PC-9 (cell line): ENCODE results near the gene ZNF423. TPM values are rescaled to one million over a fixed set of nuclear protein-coding genes. Genes with fewer than 3 reads are reported as not detected.
"Not testable (repeated sequence)": the region's sequence is repeated elsewhere in the genome, so short reads cannot be mapped to it uniquely, and the experiment has no call there.

Experiments used
- BruUV-seq: library from RNA; stranded (reverse); fragments of 400-500 nt; replicated peaks from 2 replicates; lab custom pipeline; 2021; lab: Mats Ljungman, UMichigan
- CTCF ChIA-PET: fragments of 300-600 bp; sonication (Branson Sonifier 250); formaldehyde crosslinking; loops from one replicate; lab custom pipeline; 2022; ENCODE audit warnings: antibody characterized with exemption; lab: Charles Lee
- POLR2A ChIA-PET: fragments of 300-600 bp; sonication (Branson Sonifier 250); formaldehyde crosslinking; loops from one replicate; lab custom pipeline; 2022; ENCODE audit warnings: antibody characterized with exemption; ENCODE audit not compliant: unreplicated experiment; lab: Charles Lee
- DNase-seq, 2 experiments: peaks; one replicate each; pipeline versions ENCODE4 v3.0.0 to v3.0.0-alpha.2; 2015 to 2022; ENCODE audit warnings: mixed read lengths in 1 of 2
- H2AFZ ChIP-seq: fragments of 200-600 bp; sonication (generic); 2 replicates; pipeline ENCODE4 v1.8.1; 2017; ENCODE audit warnings: antibody characterized with exemption
- H3F3A ChIP-seq: fragments of 200-600 bp; sonication (generic); 2 replicates; pipeline ENCODE4 v1.8.1; 2017; ENCODE audit warnings: antibody characterized with exemption, mild to moderate bottlenecking, low read depth; ENCODE audit not compliant: insufficient read depth
- H3K27ac ChIP-seq: fragments of 200-600 bp; sonication (generic); 2 replicates; pipeline ENCODE4 v1.6.1; 2016; ENCODE audit warnings: mixed run types
- H3K27me3 ChIP-seq: fragments of 200-600 bp; sonication (generic); 2 replicates; pipeline ENCODE4 v1.6.1; 2016; ENCODE audit warnings: low read depth, mixed run types; ENCODE audit not compliant: insufficient read depth
- H3K36me3 ChIP-seq: fragments of 200-600 bp; sonication (generic); 2 replicates; pipeline ENCODE4 v1.6.1; 2016; ENCODE audit warnings: low read depth, mixed run types
- H3K4me1 ChIP-seq: fragments of 200-600 bp; sonication (generic); replicated peaks from 2 replicates; pipeline ENCODE4 v1.6.1; 2016; ENCODE audit warnings: mixed run types; ENCODE audit not compliant: insufficient read depth
- H3K4me2 ChIP-seq: fragments of 200-600 bp; sonication (generic); 2 replicates; pipeline ENCODE4 v1.6.1; 2017; ENCODE audit warnings: mixed run types
- H3K4me3 ChIP-seq: fragments of 200-600 bp; sonication (generic); 2 replicates; pipeline ENCODE4 v1.6.1; 2016; ENCODE audit warnings: mixed run types
- H3K79me2 ChIP-seq: fragments of 200-600 bp; sonication (generic); 2 replicates; pipeline ENCODE4 v1.6.1; 2017; ENCODE audit warnings: low read depth, mixed run types
- H3K9me2 ChIP-seq: fragments of 200-600 bp; sonication (generic); 2 replicates; pipeline ENCODE4 v1.8.1; 2017; ENCODE audit warnings: mild to moderate bottlenecking; ENCODE audit not compliant: insufficient read depth
- H3K9me3 ChIP-seq: fragments of 200-600 bp; sonication (generic); 2 replicates; pipeline ENCODE4 v1.8.1; 2016; ENCODE audit warnings: low read depth; ENCODE audit not compliant: insufficient read depth
- H4K20me1 ChIP-seq: fragments of 200-600 bp; sonication (generic); 2 replicates; pipeline ENCODE4 v1.8.1; 2017; ENCODE audit not compliant: insufficient read depth
- CTCF ChIP-seq: fragments of 200-600 bp; sonication (generic); conservative IDR thresholded peaks from 2 replicates; pipeline ENCODE4 v1.6.1; 2017; ENCODE audit warnings: mixed run types, antibody characterized with exemption, mild to moderate bottlenecking, moderate library complexity
- EZH2 ChIP-seq: fragments of 200-600 bp; sonication (generic); IDR thresholded peaks from 2 replicates; pipeline ENCODE4 v1.8.0; 2017; ENCODE audit warnings: antibody characterized with exemption, low read depth
- intact Hi-C: fragments of 100-400 bp; cut with micrococcal nuclease; formaldehyde crosslinking; loops from one replicate; pipeline ENCODE4 v1.10.0; 2022; ENCODE audit not compliant: unreplicated experiment
- total RNA-seq: library from RNA; stranded (reverse); gene quantifications from 2 replicates; pipeline ENCODE4 v1.2.3, GENCODE V29; 2021

The ZNF423 gene
- total RNA-seq, 1 experiment from 2014 or later, result not detected

GRCh38 chr16:49682577-49683165 is 173.2 kb downstream of the ZNF423 start:
- Histone ChIP-seq H3K27me3 (peaks cover 87% of the 10 kb centered on the region), H3K36me3 (no peaks in the 10 kb centered on the region), H3F3A (no peaks in the 10 kb centered on the region), H3K4me2 (no peak overlapping the region), H3K4me3 (no peak overlapping the region), H3K4me1 (no peaks in the 10 kb centered on the region), H4K20me1 (no peaks in the 10 kb centered on the region), H3K27ac (no peak overlapping the region), H3K9me2 (no peaks in the 10 kb centered on the region), H2AFZ (no peak overlapping the region), H3K79me2 (no peaks in the 10 kb centered on the region), H3K9me3 (no peaks in the 10 kb centered on the region)
- ChIA-PET CTCF (no interaction called here), POLR2A (no interaction called here)
- no TSS peak for BruUV-seq
- intact Hi-C loops, result no loop called here
- TF ChIP-seq EZH2, result no peak
- TF ChIP-seq CTCF, result no peak
- DNase-seq, result no peak

DNA sequence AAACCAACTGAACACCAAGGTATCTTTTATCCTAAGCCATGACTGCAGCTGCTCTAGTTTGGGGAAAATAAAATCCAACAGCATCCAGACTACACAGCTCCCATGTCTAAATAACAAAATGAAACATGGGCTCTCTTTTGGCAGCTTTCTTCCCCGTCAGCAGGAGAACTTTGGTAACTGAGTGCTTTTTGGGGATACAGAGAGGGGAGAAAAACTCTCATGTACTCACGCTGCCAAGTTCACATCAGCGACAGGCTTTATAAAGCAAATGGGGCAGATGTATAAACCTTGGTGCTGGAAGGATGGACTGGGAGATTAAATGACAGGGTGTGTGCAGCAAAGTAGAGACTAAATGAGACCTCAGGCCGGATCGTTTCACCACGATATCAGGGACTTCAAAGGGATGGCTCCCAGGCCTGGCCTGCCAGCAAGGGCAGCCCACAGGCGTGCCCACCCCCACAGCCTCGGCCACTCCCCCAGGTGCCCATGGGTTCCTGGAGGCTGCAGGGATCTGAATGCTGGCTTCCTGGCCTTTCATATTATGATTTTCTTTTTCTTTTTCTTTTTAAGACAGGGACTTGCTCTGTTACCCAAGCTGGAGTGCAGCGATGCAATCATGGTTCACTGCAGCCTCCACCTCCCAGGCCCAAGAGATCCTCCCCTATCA is 174.6 kb downstream of the ZNF423 start:
- H3F3A ChIP-seq, result no peaks in the 10 kb centered on the region
- H4K20me1 ChIP-seq, result no peaks in the 10 kb centered on the region
- POLR2A ChIA-PET, result no interaction called here
- BruUV-seq, result no TSS peak
- no peak overlapping the region for H3K4me3 ChIP-seq
- H3K9me2 ChIP-seq, result no peaks in the 10 kb centered on the region
- H3K79me2 ChIP-seq, result no peaks in the 10 kb centered on the region
- TF ChIP-seq EZH2 (no peak), CTCF (no peak)
- H3K4me1 ChIP-seq, result no peaks in the 10 kb centered on the region
- no peak overlapping the region for H2AFZ ChIP-seq
- no peak overlapping the region for H3K4me2 ChIP-seq
- H3K27me3 ChIP-seq, result peaks cover 80% of the 10 kb centered on the region
- intact Hi-C loops, result no loop called here
- H3K36me3 ChIP-seq, result no peaks in the 10 kb centered on the region
- no peaks in the 10 kb centered on the region for H3K9me3 ChIP-seq
- DNase-seq, result no peak
- no peak overlapping the region for H3K27ac ChIP-seq
- CTCF ChIA-PET, result interaction anchor here (0.5 kb wide), 1 partner anchor 1058 kb away, joined by 6 read pairs; no protein-coding TSS in a partner anchor

DNA sequence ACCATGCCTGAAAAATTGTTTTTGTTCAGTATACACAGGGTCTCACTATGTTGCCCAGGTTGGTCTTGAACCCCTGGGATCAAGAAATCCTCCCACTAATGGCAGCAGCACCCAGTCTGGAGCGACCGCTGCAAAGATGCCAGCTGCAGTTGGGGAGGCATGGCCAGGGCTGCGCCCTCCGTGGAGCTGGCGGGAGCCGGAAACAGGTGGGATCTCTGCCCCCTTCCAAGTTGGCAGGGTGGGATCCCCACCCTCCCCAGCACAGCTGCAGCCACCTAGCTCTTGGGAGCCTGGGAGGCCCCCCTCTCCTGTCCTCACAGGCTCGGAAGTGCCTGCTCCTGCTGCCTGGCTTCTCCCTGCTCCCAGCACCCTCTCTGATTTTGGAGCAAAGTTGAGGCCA is 176.8 kb downstream of the ZNF423 start:
- BruUV-seq, result no TSS peak
- intact Hi-C loops, result no loop called here
- peaks cover 76% of the 10 kb centered on the region for H3K27me3 ChIP-seq
- POLR2A ChIA-PET, result no interaction called here
- no peaks in the 10 kb centered on the region for H3K9me2 ChIP-seq
- no peaks in the 10 kb centered on the region for H3K4me1 ChIP-seq
- no peak for TF ChIP-seq EZH2
- no peak for TF ChIP-seq CTCF
- no peak overlapping the region for H3K4me2 ChIP-seq
- no peaks in the 10 kb centered on the region for H3K9me3 ChIP-seq
- H3F3A ChIP-seq, result no peaks in the 10 kb centered on the region
- no peaks in the 10 kb centered on the region for H3K36me3 ChIP-seq
- H3K27ac ChIP-seq, result no peak overlapping the region
- no peaks in the 10 kb centered on the region for H4K20me1 ChIP-seq
- no peak overlapping the region for H3K4me3 ChIP-seq
- CTCF ChIA-PET, result no interaction called here
- DNase-seq, result no peak
- no peaks in the 10 kb centered on the region for H3K79me2 ChIP-seq
- no peak overlapping the region for H2AFZ ChIP-seq

- POLR2A ChIA-PET, H3K4me2 ChIP-seq, H3K4me1 ChIP-seq, H3K79me2 ChIP-seq, H3K4me3 ChIP-seq, H3K9me2 ChIP-seq, H3K27ac ChIP-seq, BruUV-seq, intact Hi-C loops, H4K20me1 ChIP-seq, H2AFZ ChIP-seq, H3K36me3 ChIP-seq, DNase-seq, CTCF ChIA-PET, H3K9me3 ChIP-seq, H3F3A ChIP-seq: not testable (repeated sequence)
- H3K27me3 ChIP-seq, result peaks cover 78% of the 10 kb centered on the region
Measured at GRCh38 chr16:49677661-49678060, 178.3 kb downstream of the ZNF423 start.
